Measurements from ENCODE around the gene CD70.
"Not testable (repeated sequence)": the region's sequence is repeated elsewhere in the genome, so short reads cannot be mapped to it uniquely, and the experiment has no call there.

The CD70 gene

DNA sequence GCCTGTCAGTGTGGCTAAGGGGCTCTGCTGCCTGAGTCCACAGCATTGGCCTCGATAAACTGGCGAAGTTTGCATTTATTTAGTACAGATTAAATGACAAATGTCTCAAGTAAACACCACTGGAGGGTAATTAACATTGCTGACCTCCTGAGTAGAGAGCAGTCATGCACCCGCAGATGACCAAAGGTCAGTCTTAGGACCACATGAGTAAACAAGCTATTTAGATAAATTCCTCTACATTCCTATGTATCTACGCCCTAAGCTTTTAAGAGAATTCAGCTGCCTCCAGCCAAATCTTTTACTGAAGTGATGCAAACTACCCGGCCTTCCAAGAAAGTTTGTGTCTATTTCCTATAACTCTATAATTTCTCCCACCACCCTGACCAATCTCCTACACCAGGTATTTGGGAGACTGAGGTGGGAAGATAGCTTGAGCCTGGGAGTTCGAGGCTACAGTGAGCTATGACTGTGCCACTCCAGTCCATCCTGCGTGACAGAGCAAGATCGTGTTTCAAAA lies 22.9 kb downstream of the CD70 start:
- Histone ChIP-seq H3K9me3 (ENCODE audit: insufficient read depth, low read depth, low read length) (peaks cover 28% of the 10 kb centered on the region), H3K9ac (ENCODE audit: low read depth, low read length) (no peak overlapping the region), H3K36me3 (ENCODE audit: insufficient read depth, low read length) (no peaks in the 10 kb centered on the region), H3K27me3 (ENCODE audit: insufficient read depth, low read length) (no peaks in the 10 kb centered on the region), H3K4me3 (ENCODE audit: low read length) (no peak overlapping the region), H3K4me1 (ENCODE audit: insufficient read depth, low read length) (no peaks in the 10 kb centered on the region), H3K27ac (ENCODE audit: low read depth, low read length) (no peak overlapping the region)
- WGBS: 72% methylated on average over 8 of the region's 8 CpGs

DNA sequence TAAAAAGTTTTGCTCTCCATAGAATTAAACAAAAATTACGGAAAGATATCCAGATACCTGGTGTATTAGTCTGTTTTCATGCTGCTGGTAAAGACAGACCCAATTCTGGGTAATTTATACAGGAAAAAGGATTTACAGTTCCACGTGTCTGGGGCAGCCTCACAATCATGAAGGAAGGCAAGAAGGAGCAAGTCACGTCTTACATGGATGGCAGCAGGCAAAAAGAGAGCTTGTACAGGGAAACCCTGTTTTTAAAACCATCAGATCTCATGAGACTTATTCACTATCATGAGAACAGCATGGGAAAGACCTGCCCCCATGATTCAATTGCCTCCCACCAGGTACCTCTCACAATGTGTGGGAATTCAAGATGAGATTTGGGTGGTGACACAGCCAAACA lies 24.2 kb downstream of the CD70 start:
- not testable (repeated sequence) for H3K27ac ChIP-seq (ENCODE audit: low read depth, low read length); H3K27me3 ChIP-seq (ENCODE audit: insufficient read depth, low read length); H3K36me3 ChIP-seq (ENCODE audit: insufficient read depth, low read length); H3K4me1 ChIP-seq (ENCODE audit: insufficient read depth, low read length); H3K4me3 ChIP-seq (ENCODE audit: low read length); H3K9ac ChIP-seq (ENCODE audit: low read depth, low read length)
- peaks cover 25% of the 10 kb centered on the region for H3K9me3 ChIP-seq (ENCODE audit: insufficient read depth, low read depth, low read length)
- 46% methylated on average over 3 of the region's 3 CpGs for WGBS

DNA sequence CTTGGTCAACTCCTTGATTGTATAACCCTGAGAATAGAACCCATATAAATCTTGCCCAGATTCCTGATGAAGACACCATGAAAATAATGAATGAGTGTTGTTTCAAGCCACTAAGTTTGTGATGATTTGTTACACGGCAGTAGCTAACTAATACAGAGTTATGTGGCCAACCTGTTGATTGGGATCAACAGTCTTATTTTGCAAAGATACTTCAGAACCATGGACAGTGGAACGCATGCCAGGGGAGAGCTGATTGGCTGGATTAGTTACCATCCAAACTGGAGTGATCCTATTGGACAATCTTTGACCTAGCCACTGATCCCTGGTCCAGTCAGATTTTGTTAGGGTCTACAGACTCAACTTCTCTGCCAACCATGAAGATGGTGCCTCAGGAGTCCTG lies 26.6 kb downstream of the CD70 start:
- no peaks in the 10 kb centered on the region for H3K36me3 ChIP-seq (ENCODE audit: insufficient read depth, low read length)
- WGBS: 69% methylated on average over 2 of the region's 2 CpGs
- no peak overlapping the region for H3K9ac ChIP-seq (ENCODE audit: low read depth, low read length)
- no peak overlapping the region for H3K4me3 ChIP-seq (ENCODE audit: low read length)
- no peaks in the 10 kb centered on the region for H3K4me1 ChIP-seq (ENCODE audit: insufficient read depth, low read length)
- peaks cover 17% of the 10 kb centered on the region for H3K9me3 ChIP-seq (ENCODE audit: insufficient read depth, low read depth, low read length)
- H3K27me3 ChIP-seq (ENCODE audit: insufficient read depth, low read length): no peaks in the 10 kb centered on the region
- H3K27ac ChIP-seq (ENCODE audit: low read depth, low read length): no peak overlapping the region

DNA sequence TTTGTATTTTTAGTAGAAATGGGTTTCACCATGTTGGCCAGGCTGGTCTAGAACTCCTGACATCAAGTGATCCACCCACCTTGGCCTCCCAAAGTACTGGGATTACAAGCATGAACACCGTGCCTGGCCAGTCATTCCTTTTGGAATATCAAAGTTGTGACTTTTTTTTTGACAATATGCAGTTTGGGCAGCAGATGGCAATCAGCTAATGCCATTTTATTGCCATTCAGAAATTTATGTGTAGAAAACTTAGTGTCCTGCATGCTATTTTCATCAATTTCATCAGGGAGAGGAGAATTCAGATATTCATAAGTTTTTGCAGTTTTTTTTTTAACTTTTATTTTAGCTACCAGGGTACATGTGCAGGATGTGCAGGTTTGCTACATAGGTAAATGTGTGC lies 28.5 kb downstream of the CD70 start:
- H3K36me3 ChIP-seq (ENCODE audit: insufficient read depth, low read length); H3K27ac ChIP-seq (ENCODE audit: low read depth, low read length); H3K4me1 ChIP-seq (ENCODE audit: insufficient read depth, low read length); H3K4me3 ChIP-seq (ENCODE audit: low read length); H3K9ac ChIP-seq (ENCODE audit: low read depth, low read length); H3K27me3 ChIP-seq (ENCODE audit: insufficient read depth, low read length): not testable (repeated sequence)
- peaks cover 13% of the 10 kb centered on the region for H3K9me3 ChIP-seq (ENCODE audit: insufficient read depth, low read depth, low read length)
- 32% methylated on average over 1 of the region's 1 CpG for WGBS

DNA sequence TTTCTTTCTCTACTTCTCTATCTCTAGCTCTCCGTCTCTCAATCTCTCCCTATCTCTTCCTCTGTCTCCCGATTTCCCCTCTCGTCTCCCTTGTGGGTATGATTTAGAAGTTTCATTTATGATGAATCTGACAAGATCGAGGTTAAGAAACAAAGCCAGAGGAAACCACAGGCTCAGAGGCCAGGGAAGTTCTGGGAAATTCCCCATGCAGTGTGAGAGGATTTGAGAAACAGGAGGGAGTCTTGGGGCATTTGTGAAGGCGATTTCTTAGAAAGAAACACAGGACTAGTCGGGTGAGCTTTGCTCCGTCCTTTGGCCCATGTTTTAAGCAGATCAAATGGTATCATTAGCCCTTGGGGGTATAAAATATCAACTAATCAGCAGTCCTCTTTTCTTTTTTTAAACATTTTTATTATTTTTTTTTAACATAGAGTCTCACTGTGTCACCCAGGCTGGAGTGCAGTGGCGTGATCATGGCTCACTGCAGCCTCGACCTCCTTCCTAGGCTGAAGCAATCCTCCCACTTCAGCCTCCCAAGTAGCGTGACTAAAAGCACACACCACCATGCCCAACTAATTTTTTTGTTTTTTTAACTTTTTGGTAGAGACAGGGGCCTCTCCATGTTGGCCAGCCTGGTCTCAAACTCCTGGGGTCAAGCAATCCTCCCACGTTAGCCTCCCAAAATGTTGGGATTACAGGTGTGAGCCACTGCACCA lies 34.3 kb downstream of the CD70 start:
- Histone ChIP-seq H3K27me3 (ENCODE audit: insufficient read depth, low read length) (no peaks in the 10 kb centered on the region), H3K9ac (ENCODE audit: low read depth, low read length) (no peak overlapping the region), H3K27ac (ENCODE audit: low read depth, low read length) (no peak overlapping the region), H3K9me3 (ENCODE audit: insufficient read depth, low read depth, low read length) (0 out of 2 replicates have a peak, but pooled peaks cover 2% of the 10 kb centered on the region), H3K4me3 (ENCODE audit: low read length) (no peak overlapping the region), H3K4me1 (ENCODE audit: insufficient read depth, low read length) (no peaks in the 10 kb centered on the region), H3K36me3 (ENCODE audit: insufficient read depth, low read length) (no peaks in the 10 kb centered on the region)
- 76% methylated on average over 11 of the region's 11 CpGs for WGBS

DNA sequence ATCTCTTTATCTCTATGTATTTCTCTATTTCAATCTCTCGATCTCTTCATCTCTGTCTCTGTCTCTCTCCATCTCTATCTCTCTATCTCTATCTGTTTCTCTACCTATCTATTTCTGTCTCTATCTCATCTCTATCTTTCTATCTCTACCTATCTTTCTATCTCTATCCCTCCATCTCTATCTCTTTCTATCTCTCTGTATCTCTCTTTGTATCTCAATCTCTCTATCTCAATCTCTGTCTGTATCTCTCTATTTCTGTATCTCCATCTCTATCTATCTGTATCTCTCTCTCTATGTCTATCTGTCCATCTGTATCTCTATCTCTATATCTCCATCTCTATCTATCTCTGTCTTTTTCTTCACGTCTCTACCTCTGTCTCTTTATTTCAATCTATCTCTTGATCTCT lies 34.9 kb downstream of the CD70 start:
- no peaks in the 10 kb centered on the region for H3K4me1 ChIP-seq (ENCODE audit: insufficient read depth, low read length)
- no peaks in the 10 kb centered on the region for H3K27me3 ChIP-seq (ENCODE audit: insufficient read depth, low read length)
- H3K36me3 ChIP-seq (ENCODE audit: insufficient read depth, low read length): no peaks in the 10 kb centered on the region
- H3K27ac ChIP-seq (ENCODE audit: low read depth, low read length): no peak overlapping the region
- no peak overlapping the region for H3K4me3 ChIP-seq (ENCODE audit: low read length)
- no peak overlapping the region for H3K9ac ChIP-seq (ENCODE audit: low read depth, low read length)
- 89% methylated on average over 2 of the region's 2 CpGs for WGBS
- peaks cover 6% of the 10 kb centered on the region for H3K9me3 ChIP-seq (ENCODE audit: insufficient read depth, low read depth, low read length)

DNA sequence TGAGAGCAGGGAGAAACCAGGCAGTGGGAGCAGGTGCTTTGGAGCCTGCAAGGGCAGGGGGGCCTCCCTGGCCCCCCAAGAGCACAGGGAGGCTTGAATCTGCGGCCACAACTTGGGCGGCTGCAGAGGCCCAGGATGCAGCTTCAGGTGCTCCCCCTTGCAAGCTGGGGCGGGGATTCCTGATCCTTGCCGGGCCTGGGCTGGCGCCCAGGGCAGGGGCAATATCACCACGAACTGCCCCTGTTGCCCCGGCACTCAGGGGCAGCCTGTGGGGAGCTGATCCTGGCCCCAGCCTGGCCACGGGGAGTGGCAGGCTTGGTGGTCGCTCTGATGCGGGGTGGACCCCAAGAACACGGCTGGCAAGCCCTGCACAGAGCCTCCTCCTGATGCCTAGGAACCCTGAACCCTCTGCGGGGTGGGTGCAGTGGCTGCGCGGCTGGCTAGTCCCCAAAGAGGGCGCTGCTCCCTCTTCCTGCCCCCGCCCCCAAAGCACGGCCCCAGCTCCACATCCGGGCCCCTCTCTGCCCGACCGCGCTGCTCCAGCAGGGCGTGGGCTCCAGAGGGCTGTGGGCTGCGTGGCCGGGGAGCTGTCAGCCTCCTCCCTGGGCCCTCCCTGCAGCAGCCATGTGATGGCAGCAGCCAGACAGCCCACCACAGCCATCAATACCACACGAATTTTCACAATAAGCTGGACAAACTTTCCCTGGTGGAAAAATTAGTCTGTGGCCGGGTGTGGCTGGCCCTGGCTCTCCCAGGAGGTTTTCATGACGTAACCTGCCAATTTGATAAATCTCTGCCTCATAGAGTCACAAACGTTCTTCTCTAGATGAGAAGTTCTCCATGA lies 39.1 kb downstream of the CD70 start:
- H3K4me3 ChIP-seq (ENCODE audit: low read length): no peak overlapping the region; the same call in 1 of the 2 replicates
- peaks cover 22% of the 10 kb centered on the region for H3K9me3 ChIP-seq (ENCODE audit: insufficient read depth, low read depth, low read length)
- H3K9ac ChIP-seq (ENCODE audit: low read depth, low read length): no peak overlapping the region
- no peaks in the 10 kb centered on the region for H3K27me3 ChIP-seq (ENCODE audit: insufficient read depth, low read length)
- H3K36me3 ChIP-seq (ENCODE audit: insufficient read depth, low read length): no peaks in the 10 kb centered on the region
- WGBS: 71% methylated on average over 28 of the region's 28 CpGs
- no peaks in the 10 kb centered on the region for H3K4me1 ChIP-seq (ENCODE audit: insufficient read depth, low read length)
- H3K27ac ChIP-seq (ENCODE audit: low read depth, low read length): no peak overlapping the region

DNA sequence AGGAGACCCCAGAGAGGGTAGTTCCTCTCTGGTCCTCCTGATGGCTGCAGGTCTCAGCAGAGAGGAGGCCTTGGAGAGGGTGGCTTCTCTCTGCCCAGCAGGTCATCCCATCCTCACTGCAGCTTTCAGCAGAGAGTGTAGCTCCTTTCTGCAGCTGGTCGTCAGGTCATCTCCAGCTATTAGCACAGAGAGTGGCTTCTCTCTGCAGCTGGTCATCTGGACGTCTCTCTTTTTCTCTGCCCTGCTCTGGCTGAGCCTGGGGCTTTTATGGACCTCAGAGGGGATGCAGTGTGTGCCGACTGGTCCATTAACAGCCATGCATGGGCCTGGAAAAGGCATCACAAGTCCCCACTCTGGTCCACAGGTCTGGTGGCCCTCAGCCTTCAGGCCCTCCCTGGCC lies 39.9 kb downstream of the CD70 start:
- H3K4me1 ChIP-seq (ENCODE audit: insufficient read depth, low read length): no peaks in the 10 kb centered on the region
- H3K9me3 ChIP-seq (ENCODE audit: insufficient read depth, low read depth, low read length): peaks cover 27% of the 10 kb centered on the region
- H3K36me3 ChIP-seq (ENCODE audit: insufficient read depth, low read length): no peaks in the 10 kb centered on the region
- H3K4me3 ChIP-seq (ENCODE audit: low read length): no peak overlapping the region
- WGBS: 61% methylated on average over 3 of the region's 3 CpGs
- H3K27ac ChIP-seq (ENCODE audit: low read depth, low read length): no peak overlapping the region
- H3K9ac ChIP-seq (ENCODE audit: low read depth, low read length): no peak overlapping the region
- no peaks in the 10 kb centered on the region for H3K27me3 ChIP-seq (ENCODE audit: insufficient read depth, low read length)

DNA sequence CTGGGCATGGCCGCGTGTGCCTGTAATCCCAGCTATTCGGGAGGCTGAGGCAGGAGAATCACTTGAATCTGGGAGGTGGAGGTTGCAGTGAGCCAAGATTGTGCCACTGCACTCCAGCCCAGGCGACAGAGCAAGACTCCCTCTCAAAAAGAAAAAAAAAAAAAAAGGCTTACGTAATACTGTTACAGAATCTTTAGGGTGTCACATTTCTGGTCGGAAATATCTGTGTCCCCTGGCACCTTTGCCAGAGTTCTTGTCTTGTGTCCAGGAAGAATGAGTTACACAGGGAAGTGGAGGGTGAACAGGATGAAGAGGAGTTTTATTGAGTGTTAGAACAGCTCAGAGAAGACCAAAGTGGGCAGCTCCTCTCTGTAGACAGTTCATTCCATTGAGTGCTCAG lies 40.3 kb downstream of the CD70 start:
- not testable (repeated sequence) for H3K9ac ChIP-seq (ENCODE audit: low read depth, low read length); H3K27ac ChIP-seq (ENCODE audit: low read depth, low read length); H3K4me3 ChIP-seq (ENCODE audit: low read length); H3K4me1 ChIP-seq (ENCODE audit: insufficient read depth, low read length); H3K36me3 ChIP-seq (ENCODE audit: insufficient read depth, low read length); H3K27me3 ChIP-seq (ENCODE audit: insufficient read depth, low read length)
- H3K9me3 ChIP-seq (ENCODE audit: insufficient read depth, low read depth, low read length): peaks cover 29% of the 10 kb centered on the region
- WGBS: 85% methylated on average over 5 of the region's 6 CpGs

DNA sequence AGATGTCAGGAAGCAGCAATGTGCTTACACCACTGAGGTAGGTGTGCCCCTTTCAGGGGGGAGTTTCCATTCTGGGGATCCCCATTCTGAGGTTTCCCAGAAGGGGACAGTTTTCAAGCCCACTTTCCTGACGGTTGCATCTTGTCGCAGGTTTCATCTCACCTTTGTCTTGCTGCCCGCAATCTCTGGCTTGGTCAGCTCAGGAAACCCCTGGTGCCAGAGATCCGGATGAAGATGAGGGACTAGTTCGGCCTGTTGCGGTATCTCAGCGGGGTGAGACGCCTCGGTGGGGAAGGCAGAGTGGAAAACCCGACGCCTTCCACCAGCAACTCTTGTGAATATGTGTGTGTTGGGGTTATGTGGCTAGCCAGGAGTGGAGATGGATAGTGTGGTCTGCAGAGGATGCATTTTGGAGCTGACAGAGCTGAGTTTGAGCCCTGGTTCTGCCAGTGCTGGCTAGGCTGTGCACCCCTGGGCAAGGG lies 47.0 kb downstream of the CD70 start:
- no peaks in the 10 kb centered on the region for H3K36me3 ChIP-seq (ENCODE audit: insufficient read depth, low read length)
- WGBS: 89% methylated on average over 11 of the region's 11 CpGs
- H3K9ac ChIP-seq (ENCODE audit: low read depth, low read length): no peak overlapping the region
- H3K27me3 ChIP-seq (ENCODE audit: insufficient read depth, low read length): no peaks in the 10 kb centered on the region
- peaks cover 19% of the 10 kb centered on the region; the same call in 1 of the 2 replicates for H3K9me3 ChIP-seq (ENCODE audit: insufficient read depth, low read depth, low read length)
- H3K4me1 ChIP-seq (ENCODE audit: insufficient read depth, low read length): no peaks in the 10 kb centered on the region
- no peak overlapping the region for H3K4me3 ChIP-seq (ENCODE audit: low read length)
- H3K27ac ChIP-seq (ENCODE audit: low read depth, low read length): no peak overlapping the region

DNA sequence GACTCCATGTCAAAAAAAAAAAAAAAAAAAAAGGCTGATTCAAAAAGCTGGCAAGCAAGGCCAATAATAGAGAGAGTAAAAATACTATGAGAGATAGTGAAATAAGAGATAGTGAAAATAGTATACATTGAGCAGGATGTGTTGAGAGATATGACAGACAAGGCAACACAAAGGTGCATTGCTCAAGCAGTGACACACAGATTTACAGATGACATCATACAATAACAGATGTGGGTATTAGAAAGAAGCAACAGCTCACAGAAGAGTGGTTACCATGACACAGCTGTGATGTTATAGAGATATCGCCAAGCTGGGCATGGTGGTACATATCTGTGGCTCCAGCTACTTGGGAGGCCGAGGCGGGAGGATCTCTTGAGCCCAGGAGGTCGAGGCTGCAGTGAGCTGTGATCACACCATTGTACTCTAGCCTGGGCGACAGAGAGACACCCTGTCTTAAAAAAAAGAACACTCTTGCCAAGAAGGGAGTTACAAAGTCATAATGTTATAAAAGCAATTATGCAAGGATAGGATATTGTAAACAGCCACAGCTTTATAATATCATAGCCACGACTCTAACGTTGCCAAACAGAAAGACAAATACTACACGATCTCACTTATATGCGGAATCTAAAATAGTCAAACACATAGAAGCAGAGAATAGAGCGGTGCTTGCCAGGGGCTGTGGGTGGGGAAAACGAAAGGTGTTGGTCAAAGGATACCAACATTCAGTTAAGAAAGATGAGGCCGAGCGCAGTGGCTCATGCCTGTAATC lies 49.8 kb downstream of the CD70 start:
- WGBS: 69% methylated on average over 13 of the region's 13 CpGs
- H3K4me3 ChIP-seq (ENCODE audit: low read length): no peak overlapping the region
- peaks cover 8% of the 10 kb centered on the region; the same call in 1 of the 2 replicates for H3K9me3 ChIP-seq (ENCODE audit: insufficient read depth, low read depth, low read length)
- no peak overlapping the region for H3K9ac ChIP-seq (ENCODE audit: low read depth, low read length)
- H3K4me1 ChIP-seq (ENCODE audit: insufficient read depth, low read length): no peaks in the 10 kb centered on the region
- no peak overlapping the region for H3K27ac ChIP-seq (ENCODE audit: low read depth, low read length)
- no peaks in the 10 kb centered on the region for H3K27me3 ChIP-seq (ENCODE audit: insufficient read depth, low read length)
- no peaks in the 10 kb centered on the region for H3K36me3 ChIP-seq (ENCODE audit: insufficient read depth, low read length)

Data from HUES64 (cell line).